ENCODE results near the gene TNS2. TPM values are rescaled to one million over a fixed set of nuclear protein-coding genes. Genes with fewer than 3 reads are reported as not detected.
A peak's percentile ranks its signal among the peaks of the same experiment; 100 is the strongest.

Gene TNS2
- total and polyA plus RNA-seq, 2 of the 13 experiments (the other 11 are each of a cell fraction or from before 2014, with no cell fraction given) = 8.9 to 20.4 TPM

DNA sequence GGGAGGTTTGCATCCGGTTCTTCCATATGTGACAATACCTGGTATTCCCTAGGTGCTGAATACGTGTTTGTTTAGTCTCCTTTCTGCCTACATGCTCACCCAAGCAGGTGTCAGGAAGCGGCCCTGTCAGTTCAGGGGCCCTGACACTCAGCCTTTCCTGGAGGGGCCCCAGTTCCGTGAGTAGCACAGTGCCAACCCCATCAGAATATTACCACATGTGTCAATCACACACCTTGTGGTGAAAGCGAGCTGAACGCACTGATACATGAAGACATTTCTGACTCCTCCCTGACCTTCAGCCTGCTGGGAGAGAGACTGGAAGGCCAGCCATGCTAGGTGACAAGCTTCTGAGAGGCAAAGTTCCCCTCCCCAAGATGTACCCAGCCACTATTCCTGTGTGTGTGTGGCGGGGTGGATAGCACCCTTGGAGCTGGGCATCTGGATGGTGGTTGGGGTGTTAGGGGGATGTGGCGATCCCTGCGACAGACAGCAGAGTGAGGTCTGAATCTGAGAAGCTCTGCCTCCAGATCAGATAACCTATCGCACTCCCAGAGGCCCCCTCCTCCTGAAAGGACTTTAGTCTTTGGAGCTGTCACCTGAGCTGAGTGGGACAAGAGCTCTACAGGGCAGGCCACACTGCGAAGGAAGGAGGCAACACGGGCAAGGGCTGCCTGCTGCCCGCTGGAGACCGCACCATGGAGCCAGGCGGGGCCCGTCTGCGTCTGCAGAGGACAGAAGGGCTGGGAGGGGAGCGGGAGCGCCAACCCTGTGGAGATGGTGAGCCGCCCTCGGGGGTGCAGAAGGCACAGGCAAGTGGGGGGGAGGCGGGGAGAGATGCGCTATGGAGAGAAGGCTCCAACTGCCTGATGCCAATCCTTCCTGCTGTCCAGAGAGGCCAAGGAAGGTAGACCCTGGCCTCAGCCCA, 53.3 kb downstream of the TNS2 start, which contains the start of gene SOAT2 (continued):
- TF ChIP-seq ZNF274 (CRISPR knock-in tag; IDR thresholded peaks at IDR 0.05) = 0 out of 2 replicates have a peak, but pooled peaks have one; percentile 15
- TF ChIP-seq CCDC6 (CRISPR knock-in tag; IDR thresholded peaks at IDR 0.05) = no peak
- TF ChIP-seq ZNF839 (CRISPR knock-in tag; IDR thresholded peaks at IDR 0.05; ENCODE audit: borderline replicate concordance) = 0 out of 2 replicates have a peak, but pooled peaks have one; percentile 24
- TF ChIP-seq ZNF768 (CRISPR knock-in tag; IDR thresholded peaks at IDR 0.05) = peak; percentile 35; the same call in 1 of the 2 replicates
- peak; percentile 30; the same call in 1 of the 2 replicates for TF ChIP-seq PHF21A (CRISPR knock-in tag; IDR thresholded peaks at IDR 0.05)
- TF ChIP-seq FOXC1 (CRISPR knock-in tag; IDR thresholded peaks at IDR 0.05; ENCODE audit: borderline replicate concordance) = 0 out of 2 replicates have a peak, but pooled peaks have one; percentile 52
- no peak for TF ChIP-seq ZNF101 (CRISPR knock-in tag; IDR thresholded peaks at IDR 0.05; ENCODE audit: borderline replicate concordance, low read depth)
- TF ChIP-seq WIZ (CRISPR knock-in tag; IDR thresholded peaks at IDR 0.05) = no peak
- 0 out of 2 replicates have a peak, but pooled peaks have one; percentile 24 for TF ChIP-seq HOXA3 (CRISPR knock-in tag; IDR thresholded peaks at IDR 0.05)
- 0 out of 2 replicates have a peak, but pooled peaks have one; percentile 76 for TF ChIP-seq ZNF510 (CRISPR knock-in tag; IDR thresholded peaks at IDR 0.05; ENCODE audit: low read depth)
- TF ChIP-seq, protein P1, sequence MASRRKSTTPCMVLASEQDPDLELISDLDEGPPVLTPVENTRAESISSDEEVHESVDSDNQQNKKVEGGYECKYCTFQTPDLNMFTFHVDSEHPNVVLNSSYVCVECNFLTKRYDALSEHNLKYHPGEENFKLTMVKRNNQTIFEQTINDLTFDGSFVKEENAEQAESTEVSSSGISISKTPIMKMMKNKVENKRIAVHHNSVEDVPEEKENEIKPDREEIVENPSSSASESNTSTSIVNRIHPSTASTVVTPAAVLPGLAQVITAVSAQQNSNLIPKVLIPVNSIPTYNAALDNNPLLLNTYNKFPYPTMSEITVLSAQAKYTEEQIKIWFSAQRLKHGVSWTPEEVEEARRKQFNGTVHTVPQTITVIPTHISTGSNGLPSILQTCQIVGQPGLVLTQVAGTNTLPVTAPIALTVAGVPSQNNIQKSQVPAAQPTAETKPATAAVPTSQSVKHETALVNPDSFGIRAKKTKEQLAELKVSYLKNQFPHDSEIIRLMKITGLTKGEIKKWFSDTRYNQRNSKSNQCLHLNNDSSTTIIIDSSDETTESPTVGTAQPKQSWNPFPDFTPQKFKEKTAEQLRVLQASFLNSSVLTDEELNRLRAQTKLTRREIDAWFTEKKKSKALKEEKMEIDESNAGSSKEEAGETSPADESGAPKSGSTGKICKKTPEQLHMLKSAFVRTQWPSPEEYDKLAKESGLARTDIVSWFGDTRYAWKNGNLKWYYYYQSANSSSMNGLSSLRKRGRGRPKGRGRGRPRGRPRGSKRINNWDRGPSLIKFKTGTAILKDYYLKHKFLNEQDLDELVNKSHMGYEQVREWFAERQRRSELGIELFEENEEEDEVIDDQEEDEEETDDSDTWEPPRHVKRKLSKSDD (CRISPR knock-in tag; IDR thresholded peaks at IDR 0.05; ENCODE audit: low read depth) = peak; percentile 30; the same call in 1 of the 2 replicates
- 0 out of 2 replicates have a peak, but pooled peaks have one; percentile 5 for TF ChIP-seq ZNF430 (CRISPR knock-in tag; IDR thresholded peaks at IDR 0.05)
- TF ChIP-seq TGIF2 (CRISPR knock-in tag; IDR thresholded peaks at IDR 0.05) = peak; percentile 81
- peak; percentile 74; the same call in 1 of the 2 replicates for TF ChIP-seq HIC2 (CRISPR knock-in tag; IDR thresholded peaks at IDR 0.05; ENCODE audit: low read depth)
- TF ChIP-seq ZNF512 (CRISPR knock-in tag; IDR thresholded peaks at IDR 0.05) = no peak
- TF ChIP-seq MYC (CRISPR knock-in tag; IDR thresholded peaks at IDR 0.05; ENCODE audit: borderline replicate concordance) = no peak; the same call in none of the 2 replicates
- no peak for TF ChIP-seq GFI1 (CRISPR knock-in tag; IDR thresholded peaks at IDR 0.05; ENCODE audit: borderline replicate concordance)
- TF ChIP-seq, protein P2, sequence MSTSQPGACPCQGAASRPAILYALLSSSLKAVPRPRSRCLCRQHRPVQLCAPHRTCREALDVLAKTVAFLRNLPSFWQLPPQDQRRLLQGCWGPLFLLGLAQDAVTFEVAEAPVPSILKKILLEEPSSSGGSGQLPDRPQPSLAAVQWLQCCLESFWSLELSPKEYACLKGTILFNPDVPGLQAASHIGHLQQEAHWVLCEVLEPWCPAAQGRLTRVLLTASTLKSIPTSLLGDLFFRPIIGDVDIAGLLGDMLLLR (CRISPR knock-in tag; IDR thresholded peaks at IDR 0.05) = peak; percentile 41; the same call in 1 of the 2 replicates
- TF ChIP-seq NBN (conservative IDR thresholded peaks at IDR 0.05) = no peak
- TF ChIP-seq ZBTB2 (CRISPR knock-in tag; IDR thresholded peaks at IDR 0.05; ENCODE audit: low read depth) = peak; percentile 40; the same call in 1 of the 2 replicates

Data from HepG2 (cell line).